Spinal cord (tissue), 10 donors: ENCODE measurements around the gene SLC31A2. TPM values are rescaled to one million over a fixed set of nuclear protein-coding genes. Genes with fewer than 3 reads are reported as not detected.

Experiments
- DNase-seq, 6 donors: peaks; one replicate each; pipeline versions ENCODE4 v3.0.0 to v3.0.0-alpha.2; 2013 to 2015; ENCODE audit warnings: low spot score in 6 of 6, low read depth in 4 of 6
- H3K27ac ChIP-seq: one replicate; pipeline ENCODE4 v1.5.1; 2013; ENCODE audit warnings: low read depth, low read length, control low read depth
- H3K27me3 ChIP-seq: one replicate; pipeline ENCODE4 v1.6.1; 2013; ENCODE audit warnings: low read length; ENCODE audit not compliant: control insufficient read depth, insufficient read depth
- H3K36me3 ChIP-seq: one replicate; pipeline ENCODE4 v1.6.1; 2013; ENCODE audit warnings: low read length; ENCODE audit not compliant: control insufficient read depth, insufficient read depth
- H3K4me1 ChIP-seq: one replicate; pipeline ENCODE4 v1.6.1; 2013; ENCODE audit warnings: low read length; ENCODE audit not compliant: control insufficient read depth, insufficient read depth
- H3K4me3 ChIP-seq: one replicate; pipeline ENCODE4 v1.5.1; 2013; ENCODE audit warnings: low read depth, low read length, control low read depth
- H3K9me3 ChIP-seq: one replicate; pipeline ENCODE4 v1.6.1; 2013; ENCODE audit warnings: low read length; ENCODE audit not compliant: control insufficient read depth, insufficient read depth
- WGBS: methylation state at CpG from one replicate; pipeline ENCODE4 v1.1.5; 2013; ENCODE audit warnings: missing lambda C conversion rate; ENCODE audit not compliant: insufficient coverage; 5-methylcytosine and 5-hydroxymethylcytosine counted together
- polyA plus RNA-seq, 2 donors: library from polyadenylated mRNA; unstranded; fragments of 120-200 nt; gene quantifications; one replicate each; pipeline ENCODE4 v1.2.1, GENCODE V29; 2013; ENCODE audit not compliant: insufficient read length in 2 of 2
- total RNA-seq, 2 donors: library from RNA; depleted of rRNA in 1 of 2; stranded (reverse); fragments of 120-200 nt in 1 of 2; fragments of >200 nt in 1 of 2; gene quantifications; one replicate each; pipeline versions ENCODE4 v1.2.3 to v1.2.4, GENCODE V29; 2013 to 2014
- donor health status: healthy.

Gene SLC31A2
- total and polyA plus RNA-seq, 4 donors = 14.9 to 27.7 (median 18.8) TPM

GRCh38 chr9:113160571-113160970 lies 9.8 kb downstream of the SLC31A2 start:
- Histone ChIP-seq H3K4me1 (peaks cover 3% of the 10 kb centered on the region), H3K36me3 (peaks cover 32% of the 10 kb centered on the region), H3K27me3 (no peaks in the 10 kb centered on the region), H3K9me3 (no peaks in the 10 kb centered on the region), H3K4me3 (no peak overlapping the region), H3K27ac (no peak overlapping the region)
- peak in 2 of 6 donors; percentile 31 to 49 for DNase-seq
- WGBS = 20% methylated on average over 1 of the region's 3 CpGs

GRCh38 chr9:113163001-113163400 lies 12.2 kb downstream of the SLC31A2 start:
- Histone ChIP-seq H3K27ac (no peak overlapping the region), H3K36me3 (peaks cover 50% of the 10 kb centered on the region), H3K4me3 (no peak overlapping the region), H3K27me3 (no peaks in the 10 kb centered on the region), H3K9me3 (no peaks in the 10 kb centered on the region), H3K4me1 (peaks cover 3% of the 10 kb centered on the region)
- DNase-seq = no peak
- WGBS = 100% methylated on average over 2 of the region's 3 CpGs

- Histone ChIP-seq H3K27ac (no peak overlapping the region), H3K27me3 (no peaks in the 10 kb centered on the region), H3K36me3 (peaks cover 62% of the 10 kb centered on the region), H3K4me3 (no peak overlapping the region), H3K9me3 (no peaks in the 10 kb centered on the region), H3K4me1 (peaks cover 3% of the 10 kb centered on the region)
- DNase-seq = peak in 2 of 6 donors; percentile 61 to 80
- WGBS = 49% methylated on average over 2 of the region's 4 CpGs
These were observed 13.9 kb downstream of the SLC31A2 start for GRCh38 chr9:113164536-113165300.

GRCh38 chr9:113166039-113166438 lies 15.2 kb downstream of the SLC31A2 start:
- Histone ChIP-seq H3K36me3 (peaks cover 65% of the 10 kb centered on the region), H3K27me3 (no peaks in the 10 kb centered on the region), H3K9me3 (no peaks in the 10 kb centered on the region), H3K4me3 (no peak overlapping the region), H3K27ac (no peak overlapping the region), H3K4me1 (no peaks in the 10 kb centered on the region)
- WGBS = 100% methylated on average over 2 of the region's 4 CpGs
- no peak for DNase-seq

GRCh38 chr9:113168809-113169208 lies 18.0 kb downstream of the SLC31A2 start:
- no peak overlapping the region for H3K4me3 ChIP-seq
- no peaks in the 10 kb centered on the region for H3K27me3 ChIP-seq
- H3K27ac ChIP-seq = no peak overlapping the region
- DNase-seq = no peak
- H3K9me3 ChIP-seq = no peaks in the 10 kb centered on the region
- no CpG with 5 or more reads among the region's 5 CpGs for WGBS
- H3K4me1 ChIP-seq = no peaks in the 10 kb centered on the region
- H3K36me3 ChIP-seq = peaks cover 68% of the 10 kb centered on the region

- Histone ChIP-seq H3K27me3 (no peaks in the 10 kb centered on the region), H3K4me1 (no peaks in the 10 kb centered on the region), H3K27ac (no peak overlapping the region), H3K36me3 (peaks cover 52% of the 10 kb centered on the region), H3K4me3 (no peak overlapping the region), H3K9me3 (no peaks in the 10 kb centered on the region)
- 100% methylated on average over 3 of the region's 3 CpGs for WGBS
- no peak for DNase-seq
These were observed 22.5 kb downstream of the SLC31A2 start for GRCh38 chr9:113173341-113173740.

- no peak for DNase-seq
- H3K36me3 ChIP-seq = peaks cover 43% of the 10 kb centered on the region
- H3K27ac ChIP-seq = no peak overlapping the region
- H3K9me3 ChIP-seq = no peaks in the 10 kb centered on the region
- no peaks in the 10 kb centered on the region for H3K4me1 ChIP-seq
- 98% methylated on average over 6 of the region's 6 CpGs for WGBS
- H3K27me3 ChIP-seq = no peaks in the 10 kb centered on the region
- H3K4me3 ChIP-seq = no peak overlapping the region
These were observed 26.0 kb downstream of the SLC31A2 start for GRCh38 chr9:113176803-113177202.

- H3K36me3 ChIP-seq = peaks cover 46% of the 10 kb centered on the region
These were observed 26.4 kb downstream of the SLC31A2 start for GRCh38 chr9:113177251-113177650.

GRCh38 chr9:113178087-113178486 lies 27.3 kb downstream of the SLC31A2 start:
- Histone ChIP-seq H3K27me3 (no peaks in the 10 kb centered on the region), H3K9me3 (no peaks in the 10 kb centered on the region), H3K27ac (no peak overlapping the region), H3K36me3 (peaks cover 43% of the 10 kb centered on the region), H3K4me3 (no peak overlapping the region), H3K4me1 (no peaks in the 10 kb centered on the region)
- DNase-seq = no peak
- 0% methylated on average over 1 of the region's 1 CpG for WGBS

More at GRCh38 chr9:113177251-113177650, 26.4 kb downstream of the SLC31A2 start:
- 100% methylated on average over 1 of the region's 2 CpGs for WGBS
- Histone ChIP-seq H3K4me3 (no peak overlapping the region), H3K9me3 (no peaks in the 10 kb centered on the region), H3K27ac (no peak overlapping the region), H3K4me1 (no peaks in the 10 kb centered on the region), H3K27me3 (no peaks in the 10 kb centered on the region)
- no peak for DNase-seq

GRCh38 chr9:113179839-113180238 lies 29.0 kb downstream of the SLC31A2 start:
- Histone ChIP-seq H3K9me3 (no peaks in the 10 kb centered on the region), H3K27me3 (no peaks in the 10 kb centered on the region), H3K27ac (no peak overlapping the region), H3K36me3 (peaks cover 44% of the 10 kb centered on the region), H3K4me1 (no peaks in the 10 kb centered on the region), H3K4me3 (no peak overlapping the region)
- no peak for DNase-seq
- 80% methylated on average over 1 of the region's 1 CpG for WGBS
